H1 (cell line): ENCODE data around the gene GTF2F2. TPM values are rescaled to one million over a fixed set of nuclear protein-coding genes. Genes with fewer than 3 reads are reported as not detected.

ENCODE experiments used
- CTCF ChIA-PET: fragments of 300-600 bp; sonication (Branson Sonifier 250); formaldehyde crosslinking; loops from one replicate; lab custom pipeline; 2021; ENCODE audit not compliant: partially characterized antibody; lab: Charles Lee
- POLR2A ChIA-PET: fragments of 300-600 bp; sonication (Branson Sonifier 250); formaldehyde crosslinking; loops from one replicate; lab custom pipeline; 2021; ENCODE audit warnings: inconsistent platforms; ENCODE audit not compliant: partially characterized antibody; lab: Charles Lee
- DNase-seq, 2 experiments: peaks; one replicate each; pipeline versions ENCODE4 v3.0.0 to v3.0.0-alpha.2; 2010 to 2022; ENCODE audit warnings: low spot score in 2 of 2, low read depth in 1 of 2, mixed read lengths in 1 of 2
- FAIRE-seq: peaks from 2 replicates; lab custom pipeline; 2011; peaks lifted over from hg19 to GRCh38; lab: Jason Lieb, UNC
- H2AFZ ChIP-seq: 2 replicates; pipeline ENCODE4 v1.8.1; 2012; ENCODE audit warnings: low read length, inconsistent platforms
- H2AK5ac ChIP-seq: 2 replicates; pipeline ENCODE4 v1.6.1; 2013; ENCODE audit warnings: low read depth, low read length
- H2BK120ac ChIP-seq: replicated peaks from 2 replicates; pipeline ENCODE3; 2013; ENCODE audit warnings: low read depth, low read length, inconsistent platforms
- H2BK12ac ChIP-seq: 2 replicates; pipeline ENCODE4 v1.6.1; 2013; ENCODE audit warnings: low read depth, low read length
- H2BK15ac ChIP-seq: 2 replicates; pipeline ENCODE4 v1.6.1; 2013; ENCODE audit warnings: low read length
- H2BK20ac ChIP-seq: 2 replicates; pipeline ENCODE4 v1.6.1; 2013; ENCODE audit warnings: low read length
- H2BK5ac ChIP-seq: 2 replicates; pipeline ENCODE4 v1.6.1; 2013; ENCODE audit warnings: low read depth, low read length
- H3K14ac ChIP-seq: 2 replicates; pipeline ENCODE4 v1.6.1; 2013; ENCODE audit warnings: inconsistent platforms; ENCODE audit not compliant: insufficient read length
- H3K18ac ChIP-seq: 2 replicates; pipeline ENCODE4 v1.6.1; 2013; ENCODE audit warnings: low read length; ENCODE audit errors: extremely low read depth
- H3K23ac ChIP-seq: 2 replicates; pipeline ENCODE4 v1.6.1; 2013; ENCODE audit warnings: inconsistent platforms; ENCODE audit not compliant: insufficient read length
- H3K23me2 ChIP-seq: 2 replicates; pipeline ENCODE4 v1.6.1; 2013; ENCODE audit warnings: low read depth, low read length
- H3K27ac ChIP-seq: 2 replicates; pipeline ENCODE4 v1.6.1; 2011; ENCODE audit warnings: low read depth, low read length, inconsistent platforms
- H3K27me3 ChIP-seq, 4 experiments: replicated peaks in 1 of 4; 1 replicate in 1 of 4; 2 replicates in 3 of 4; pipeline versions ENCODE4 v1.6.1 to v1.8.1; 2011 to 2013; ENCODE audit warnings: low read length in 3 of 4, mild to moderate bottlenecking in 3 of 4, inconsistent platforms in 2 of 4, mixed read lengths in 2 of 4, moderate library complexity in 1 of 4; ENCODE audit not compliant: control insufficient read depth in 3 of 4, insufficient read depth in 3 of 4; ENCODE audit errors: extremely low read depth in 1 of 4
- H3K36me3 ChIP-seq, 4 experiments: 2 replicates each; pipeline versions ENCODE4 v1.6.1 to v1.8.1; 2011 to 2013; ENCODE audit warnings: mild to moderate bottlenecking in 4 of 4, low read length in 3 of 4, moderate library complexity in 2 of 4, control low read depth in 1 of 4, inconsistent platforms in 1 of 4; ENCODE audit not compliant: insufficient read depth in 4 of 4, control insufficient read depth in 2 of 4
- H3K4ac ChIP-seq: replicated peaks from 2 replicates; pipeline ENCODE3; 2013; ENCODE audit warnings: low read length, low read depth, mixed read lengths, inconsistent platforms; ENCODE audit not compliant: insufficient read length
- H3K4me1 ChIP-seq, 4 experiments: replicated peaks in 1 of 4; 1 replicate in 1 of 4; 2 replicates in 3 of 4; pipeline versions ENCODE4 v1.6.1 to v1.8.1; 2011 to 2013; ENCODE audit warnings: low read length in 3 of 4, inconsistent platforms in 2 of 4, mixed read lengths in 1 of 4; ENCODE audit not compliant: insufficient read depth in 4 of 4, control insufficient read depth in 3 of 4
- H3K4me2 ChIP-seq, 2 experiments: 2 replicates each; pipeline versions ENCODE4 v1.6.1 to v1.8.1; 2011 to 2013; ENCODE audit warnings: low read depth in 2 of 2, low read length in 2 of 2, control low read depth in 1 of 2, inconsistent platforms in 1 of 2, mild to moderate bottlenecking in 1 of 2; ENCODE audit not compliant: insufficient read depth in 1 of 2
- H3K4me3 ChIP-seq, 4 experiments: fragments of 200-600, 300-600 bp in 1 of 4; sonication (generic), shearing (Covaris generic), sonication (Bioruptor Twin) in 1 of 4; 2 replicates each; pipeline versions ENCODE4 v1.5.1 to v1.8.1; 2011 to 2016; ENCODE audit warnings: low read length in 4 of 4, low read depth in 3 of 4, control low read depth in 2 of 4, inconsistent platforms in 2 of 4, mild to moderate bottlenecking in 2 of 4, mixed read lengths in 1 of 4, moderate library complexity in 1 of 4; ENCODE audit not compliant: insufficient read depth in 2 of 4; ENCODE audit errors: extremely low read depth in 1 of 4
- H3K56ac ChIP-seq: replicated peaks from 2 replicates; pipeline ENCODE3; 2013; ENCODE audit warnings: low read depth, mild to moderate bottlenecking, mixed read lengths, low read length, inconsistent platforms; ENCODE audit not compliant: insufficient read length
- H3K79me1 ChIP-seq: 2 replicates; pipeline ENCODE4 v1.6.1; 2013; ENCODE audit warnings: low read depth, low read length, control low read depth
- H3K79me2 ChIP-seq, 2 experiments: 2 replicates each; pipeline versions ENCODE4 v1.6.1 to v1.8.1; 2012 to 2013; ENCODE audit warnings: low read length in 2 of 2, mild to moderate bottlenecking in 2 of 2, inconsistent platforms in 1 of 2; ENCODE audit not compliant: insufficient read depth in 2 of 2, control insufficient read depth in 1 of 2
- H3K9ac ChIP-seq, 4 experiments: replicated peaks in 1 of 4; 1 replicate in 1 of 4; 2 replicates in 3 of 4; pipeline versions ENCODE4 v1.6.1 to v1.8.1; 2011 to 2013; ENCODE audit warnings: low read depth in 3 of 4, low read length in 3 of 4, control low read depth in 2 of 4, mild to moderate bottlenecking in 2 of 4, moderate library complexity in 2 of 4, inconsistent platforms in 1 of 4; ENCODE audit errors: extremely low read depth in 1 of 4
- H3K9me3 ChIP-seq, 2 experiments: 2 replicates each; pipeline versions ENCODE4 v1.6.1 to v1.8.1; 2012 to 2013; ENCODE audit warnings: mild to moderate bottlenecking in 2 of 2, moderate library complexity in 2 of 2, control low read depth in 1 of 2, inconsistent platforms in 1 of 2, low read depth in 1 of 2, low read length in 1 of 2, mixed read lengths in 1 of 2; ENCODE audit not compliant: insufficient read depth in 2 of 2
- H4K20me1 ChIP-seq, 2 experiments: replicated peaks in 1 of 2; 2 replicates each; pipeline versions ENCODE3 to v1.8.1; 2011 to 2013; ENCODE audit warnings: inconsistent platforms in 2 of 2, low read length in 2 of 2, mild to moderate bottlenecking in 1 of 2; ENCODE audit not compliant: insufficient read depth in 2 of 2, control insufficient read depth in 1 of 2
- H4K5ac ChIP-seq: 2 replicates; pipeline ENCODE4 v1.6.1; 2013; ENCODE audit warnings: low read length, low read depth, mixed read lengths, inconsistent platforms; ENCODE audit not compliant: insufficient read length
- H4K8ac ChIP-seq: 2 replicates; pipeline ENCODE4 v1.8.0; 2013; ENCODE audit warnings: mild to moderate bottlenecking, moderate library complexity, low read length, inconsistent platforms; ENCODE audit not compliant: insufficient read depth; ENCODE audit errors: extremely low read depth
- H4K91ac ChIP-seq: replicated peaks from 2 replicates; pipeline ENCODE3; 2013; ENCODE audit warnings: low read length, mixed read lengths, inconsistent platforms; ENCODE audit not compliant: insufficient read length
- FOSL1 ChIP-seq: IDR thresholded peaks from 2 replicates; pipeline ENCODE4 v1.6.1; 2011; ENCODE audit warnings: mild to moderate bottlenecking, low read depth, low read length, moderate library complexity; ENCODE audit not compliant: insufficient read depth
- POLR2AphosphoS5 ChIP-seq: IDR thresholded peaks from 2 replicates; pipeline ENCODE4 v1.6.1; 2011; ENCODE audit warnings: low read depth, low read length
- RFX5 ChIP-seq: IDR thresholded peaks from 2 replicates; pipeline ENCODE4 v1.6.1; 2011; ENCODE audit warnings: low read depth, low read length, improper control_type of control experiment, borderline replicate concordance
- SIN3A ChIP-seq, 2 experiments: IDR thresholded peaks in 1 of 2; conservative IDR thresholded peaks in 1 of 2; 2 replicates each; pipeline ENCODE4 v1.6.1; 2011 to 2012; ENCODE audit warnings: low read length in 2 of 2, improper control_type of control experiment in 1 of 2, low read depth in 1 of 2, mild to moderate bottlenecking in 1 of 2
- SIX5 ChIP-seq: IDR thresholded peaks from 2 replicates; pipeline ENCODE4 v1.6.1; 2011; ENCODE audit warnings: mild to moderate bottlenecking, low read depth, low read length
- SP2 ChIP-seq: IDR thresholded peaks from 2 replicates; pipeline ENCODE4 v1.6.1; 2012; ENCODE audit warnings: mild to moderate bottlenecking, low read length, inconsistent platforms
- TCF12 ChIP-seq: IDR thresholded peaks from 2 replicates; pipeline ENCODE4 v1.6.1; 2011; ENCODE audit warnings: low read depth, mild to moderate bottlenecking, low read length
- ZNF274 ChIP-seq: IDR thresholded peaks from 2 replicates; pipeline ENCODE4 v1.7.0; 2012; ENCODE audit warnings: low read length, borderline replicate concordance; ENCODE audit errors: extremely low read depth
- whole genome bisulfite sequencing, 2 experiments: shearing (Covaris generic) in 1 of 2; methylation state at CpG; one replicate each; pipeline versions ENCODE4 v1.1.6 to v1.1.7; 2013 to 2015; ENCODE audit warnings: low lambda C conversion rate in 2 of 2, mixed read lengths in 2 of 2, inconsistent platforms in 1 of 2, low coverage in 1 of 2, missing lambda C conversion rate in 1 of 2; ENCODE audit not compliant: insufficient replicate concordance in 2 of 2, insufficient coverage in 1 of 2, insufficient read length in 1 of 2; ENCODE audit errors: extremely low coverage in 1 of 2, missing lambda C conversion rate in 1 of 2; 5-methylcytosine and 5-hydroxymethylcytosine counted together
- polyA plus RNA-seq, 7 experiments: library from polyadenylated mRNA; depleted of rRNA in 3 of 7; stranded (reverse) in 5 of 7; unstranded in 2 of 7; fragments of >200 nt in 5 of 7; fragments of 200-250 nt in 2 of 7; gene quantifications; 1 replicate in 5 of 7; 2 replicates in 1 of 7; 4 replicates in 1 of 7; pipeline versions ENCODE4 v1.2.1 to v1.2.3, GENCODE V29; 2011 to 2013; ENCODE audit warnings: missing spikeins in 2 of 7, mixed read lengths in 2 of 7
- total RNA-seq: library from RNA; stranded (reverse); fragmentation: NEBNext Ultra II Directional; extraction: Animal tissue kit (Norgen Biotek cat#: 25700); gene quantifications from 2 replicates; pipeline ENCODE4 v1.2.1, GENCODE V29; 2021
- TF ChIP-seq, protein P1 (sequence below): IDR thresholded peaks from 2 replicates; pipeline ENCODE4 v1.6.1; 2012; ENCODE audit warnings: inconsistent platforms
- TF ChIP-seq, protein P2 (sequence below), 3 experiments: IDR thresholded peaks; 1 replicate in 2 of 3; 2 replicates in 1 of 3; pipeline versions ENCODE4 v1.5.1 to v1.6.1; 2011; ENCODE audit warnings: low read length in 3 of 3, mild to moderate bottlenecking in 3 of 3, inconsistent platforms in 2 of 3, low read depth in 1 of 3, moderate library complexity in 1 of 3; ENCODE audit not compliant: insufficient read depth in 1 of 3; ENCODE audit errors: control extremely low read depth in 1 of 3

Gene GTF2F2
- total and polyA plus RNA-seq, 2 of the 8 experiments (the other 6 are each of a cell fraction or from before 2014, with no cell fraction given): 10.8 to 31.1 TPM

GRCh38 chr13:45143346-45143751 lies 23.0 kb downstream of the GTF2F2 start:
- Histone ChIP-seq H2BK120ac (no peak overlapping the region), H4K20me1 (peaks cover 0 to 4% of the 10 kb centered on the region in 2 experiments), H3K27ac (no peak overlapping the region), H3K9me3 (no peaks in the 10 kb centered on the region), H3K4me3 (no peak overlapping the region), H2BK20ac (no peak overlapping the region), H2AK5ac (no peak overlapping the region), H3K23me2 (no peaks in the 10 kb centered on the region), H3K36me3 (peaks cover 0 to 9% (median 4%) of the 10 kb centered on the region in 4 experiments; a peak in 4 of 8 replicates), H3K4me2 (no peak overlapping the region), H2BK12ac (no peak overlapping the region), H2BK5ac (no peak overlapping the region), H3K18ac (no peak overlapping the region), H4K5ac (no peak overlapping the region), H3K9ac (no peak overlapping the region), H3K14ac (no peak overlapping the region), H3K79me1 (peaks cover 3% of the 10 kb centered on the region; the same call in 1 of the 2 replicates), H3K27me3 (no peaks in the 10 kb centered on the region), H4K91ac (no peak overlapping the region), H2AFZ (no peak overlapping the region), H3K56ac (no peak overlapping the region), H2BK15ac (no peak overlapping the region), H3K79me2 (peaks cover 0 to 69% of the 10 kb centered on the region in 2 experiments; a peak in 3 of 4 replicates), H3K4ac (no peak overlapping the region), H4K8ac (no peak overlapping the region), H3K23ac (no peak overlapping the region), H3K4me1 (peaks cover 0 to 3% (median 0%) of the 10 kb centered on the region in 4 experiments; a peak in 1 of 7 replicates)
- DNase-seq (no peak), FAIRE-seq (no peak)
- TF ChIP-seq SIX5 (no peak), SIN3A (conservative IDR thresholded peaks at IDR 0.05 in 1 of 2, IDR thresholded peaks at IDR 0.05 in 1 of 2; ENCODE audit: low read depth in 1 of 2, low read length in 2 of 2) (no peak), ZNF274 (no peak), RFX5 (no peak), FOSL1 (no peak), TCF12 (no peak), SP2 (no peak), POLR2AphosphoS5 (no peak)
- TF ChIP-seq, protein P1, sequence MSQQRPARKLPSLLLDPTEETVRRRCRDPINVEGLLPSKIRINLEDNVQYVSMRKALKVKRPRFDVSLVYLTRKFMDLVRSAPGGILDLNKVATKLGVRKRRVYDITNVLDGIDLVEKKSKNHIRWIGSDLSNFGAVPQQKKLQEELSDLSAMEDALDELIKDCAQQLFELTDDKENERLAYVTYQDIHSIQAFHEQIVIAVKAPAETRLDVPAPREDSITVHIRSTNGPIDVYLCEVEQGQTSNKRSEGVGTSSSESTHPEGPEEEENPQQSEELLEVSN: no peak
- TF ChIP-seq, protein P2, sequence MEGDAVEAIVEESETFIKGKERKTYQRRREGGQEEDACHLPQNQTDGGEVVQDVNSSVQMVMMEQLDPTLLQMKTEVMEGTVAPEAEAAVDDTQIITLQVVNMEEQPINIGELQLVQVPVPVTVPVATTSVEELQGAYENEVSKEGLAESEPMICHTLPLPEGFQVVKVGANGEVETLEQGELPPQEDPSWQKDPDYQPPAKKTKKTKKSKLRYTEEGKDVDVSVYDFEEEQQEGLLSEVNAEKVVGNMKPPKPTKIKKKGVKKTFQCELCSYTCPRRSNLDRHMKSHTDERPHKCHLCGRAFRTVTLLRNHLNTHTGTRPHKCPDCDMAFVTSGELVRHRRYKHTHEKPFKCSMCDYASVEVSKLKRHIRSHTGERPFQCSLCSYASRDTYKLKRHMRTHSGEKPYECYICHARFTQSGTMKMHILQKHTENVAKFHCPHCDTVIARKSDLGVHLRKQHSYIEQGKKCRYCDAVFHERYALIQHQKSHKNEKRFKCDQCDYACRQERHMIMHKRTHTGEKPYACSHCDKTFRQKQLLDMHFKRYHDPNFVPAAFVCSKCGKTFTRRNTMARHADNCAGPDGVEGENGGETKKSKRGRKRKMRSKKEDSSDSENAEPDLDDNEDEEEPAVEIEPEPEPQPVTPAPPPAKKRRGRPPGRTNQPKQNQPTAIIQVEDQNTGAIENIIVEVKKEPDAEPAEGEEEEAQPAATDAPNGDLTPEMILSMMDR (IDR thresholded peaks at IDR 0.05; ENCODE audit: control extremely low read depth in 1 of 3, insufficient read depth in 1 of 3, low read depth in 1 of 3, low read length in 3 of 3): no peak
- POLR2A ChIA-PET: no interaction called here
- WGBS, 2 experiments: 96% methylated on average over 7 of the region's 7 CpGs; no CpG with 5 or more reads in 1 of the 2 experiments
- CTCF ChIA-PET: interaction anchor here (0.9 to 1.4 kb wide), 4 partner anchors 8 to 138 kb away, joined by 3 to 4 read pairs (median 4); no protein-coding TSS in a partner anchor
